ENCODE results near the gene WNT7B.

The WNT7B gene

DNA sequence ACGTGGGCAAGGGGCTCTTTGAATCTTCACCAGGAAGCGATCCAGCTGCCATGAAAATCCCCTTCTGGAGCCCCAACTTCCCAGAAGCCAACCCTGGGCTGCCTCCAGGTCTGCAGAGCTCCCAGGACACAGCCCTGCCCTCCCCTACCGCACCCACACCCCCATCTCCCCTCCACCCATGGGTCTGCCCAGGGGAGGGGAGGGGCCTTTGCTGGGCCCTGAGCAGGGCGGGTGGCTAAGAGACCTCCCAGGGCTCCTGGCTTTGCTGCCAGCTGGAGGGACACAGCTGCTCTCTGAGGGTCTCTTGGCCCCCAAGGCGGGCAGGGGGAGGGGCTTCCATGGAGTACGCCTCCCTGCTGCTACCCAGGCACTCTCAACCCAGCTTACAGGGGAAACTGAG lies 64.1 kb downstream of the WNT7B start:
- no peak overlapping the region for H3K4me3 ChIP-seq (ENCODE audit: control insufficient read depth, low read depth, low read length)
- DNase-seq (ENCODE audit: low read depth) = no peak
- TF ChIP-seq, protein P1, sequence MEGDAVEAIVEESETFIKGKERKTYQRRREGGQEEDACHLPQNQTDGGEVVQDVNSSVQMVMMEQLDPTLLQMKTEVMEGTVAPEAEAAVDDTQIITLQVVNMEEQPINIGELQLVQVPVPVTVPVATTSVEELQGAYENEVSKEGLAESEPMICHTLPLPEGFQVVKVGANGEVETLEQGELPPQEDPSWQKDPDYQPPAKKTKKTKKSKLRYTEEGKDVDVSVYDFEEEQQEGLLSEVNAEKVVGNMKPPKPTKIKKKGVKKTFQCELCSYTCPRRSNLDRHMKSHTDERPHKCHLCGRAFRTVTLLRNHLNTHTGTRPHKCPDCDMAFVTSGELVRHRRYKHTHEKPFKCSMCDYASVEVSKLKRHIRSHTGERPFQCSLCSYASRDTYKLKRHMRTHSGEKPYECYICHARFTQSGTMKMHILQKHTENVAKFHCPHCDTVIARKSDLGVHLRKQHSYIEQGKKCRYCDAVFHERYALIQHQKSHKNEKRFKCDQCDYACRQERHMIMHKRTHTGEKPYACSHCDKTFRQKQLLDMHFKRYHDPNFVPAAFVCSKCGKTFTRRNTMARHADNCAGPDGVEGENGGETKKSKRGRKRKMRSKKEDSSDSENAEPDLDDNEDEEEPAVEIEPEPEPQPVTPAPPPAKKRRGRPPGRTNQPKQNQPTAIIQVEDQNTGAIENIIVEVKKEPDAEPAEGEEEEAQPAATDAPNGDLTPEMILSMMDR (conservative IDR thresholded peaks at IDR 0.05; ENCODE audit: control insufficient read depth, insufficient read depth, low read depth, low read length) = no peak

DNA sequence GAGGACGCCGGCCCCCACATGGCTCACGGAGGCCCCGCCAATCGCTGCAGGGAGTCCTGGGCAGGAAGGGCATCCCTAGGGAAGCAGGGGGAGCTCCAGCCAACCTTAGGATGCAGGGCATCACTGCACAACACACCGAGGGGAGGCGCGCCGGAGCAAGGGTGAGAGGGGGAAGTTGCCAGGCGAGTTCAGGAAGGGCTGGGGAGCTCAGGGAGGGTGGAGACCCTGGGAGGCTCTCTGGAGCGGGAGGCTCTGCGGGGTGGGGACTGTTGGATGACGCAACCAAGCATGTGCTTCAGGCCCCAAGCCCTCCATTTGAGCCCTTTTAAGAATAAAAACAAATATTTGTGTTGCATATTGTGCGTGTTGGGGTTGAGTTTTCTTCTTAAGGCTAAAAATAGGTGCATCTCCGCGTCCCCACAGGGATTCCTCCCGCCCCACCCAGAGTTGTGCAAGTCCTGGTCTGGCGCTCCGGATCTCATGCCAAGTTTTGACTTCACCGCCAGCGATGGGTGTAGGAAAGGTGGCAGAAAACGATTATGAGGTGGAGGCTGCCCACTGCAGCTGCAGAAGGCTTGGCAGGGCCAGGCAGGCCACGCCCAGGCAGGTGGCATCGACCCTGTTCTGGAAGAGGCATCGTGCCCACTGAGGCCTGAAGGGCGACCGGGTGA lies 65.2 kb downstream of the WNT7B start:
- TF ChIP-seq, protein P1 (conservative IDR thresholded peaks at IDR 0.05; ENCODE audit: control insufficient read depth, insufficient read depth, low read depth, low read length) = no peak
- DNase-seq (ENCODE audit: low read depth) = peak; percentile 45
- H3K4me3 ChIP-seq (ENCODE audit: control insufficient read depth, low read depth, low read length) = no peak overlapping the region

DNA sequence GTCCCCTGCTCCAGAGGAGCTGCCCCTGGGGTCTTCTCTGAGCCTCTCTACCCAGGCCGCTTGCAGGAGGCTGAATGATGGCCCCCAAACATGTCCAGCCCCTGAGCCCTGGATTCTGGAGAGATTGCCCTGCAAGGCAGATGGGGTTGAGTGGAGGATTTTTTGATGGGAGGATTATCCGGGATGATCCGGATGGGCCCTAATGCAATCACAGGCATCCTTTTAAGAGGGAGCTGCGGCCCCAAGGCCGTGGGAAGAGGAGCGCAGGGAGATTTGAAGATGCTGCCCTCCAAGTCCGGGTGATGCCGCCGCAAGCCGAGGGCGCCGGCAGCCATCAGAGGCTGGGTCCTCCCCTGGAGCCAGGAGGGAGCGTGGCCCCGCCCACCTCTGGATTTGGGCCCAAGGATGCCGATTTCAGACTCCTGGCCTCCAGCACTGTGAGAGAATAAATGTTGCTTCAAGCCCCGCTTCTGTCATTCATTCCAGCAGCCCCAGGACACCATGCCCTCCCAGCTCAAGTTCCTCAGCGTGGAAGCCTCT lies 66.0 kb downstream of the WNT7B start:
- no peak overlapping the region for H3K4me3 ChIP-seq (ENCODE audit: control insufficient read depth, low read depth, low read length)
- no peak for DNase-seq (ENCODE audit: low read depth)
- TF ChIP-seq, protein P1 (conservative IDR thresholded peaks at IDR 0.05; ENCODE audit: control insufficient read depth, insufficient read depth, low read depth, low read length) = no peak

DNA sequence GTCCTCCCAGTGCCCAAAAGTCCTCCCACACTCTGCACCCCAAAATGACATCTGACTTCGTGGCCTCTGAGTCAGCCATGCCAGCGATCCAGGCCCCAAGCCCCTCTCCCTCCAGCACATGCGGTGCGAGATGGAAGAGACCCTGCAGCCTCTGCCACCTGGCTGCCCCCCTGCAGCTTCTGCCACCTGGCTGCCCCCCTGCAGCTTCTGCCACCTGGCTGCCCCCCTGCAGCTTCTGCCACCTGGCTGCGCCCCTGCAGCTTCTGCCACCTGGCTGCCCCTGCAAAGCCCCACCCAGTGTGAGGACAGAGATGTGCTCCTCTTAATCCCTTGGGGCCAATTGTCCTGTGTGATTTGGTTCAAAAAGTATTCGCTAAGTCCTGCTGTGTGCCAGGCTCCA lies 68.0 kb downstream of the WNT7B start:
- TF ChIP-seq, protein P1 (conservative IDR thresholded peaks at IDR 0.05; ENCODE audit: control insufficient read depth, insufficient read depth, low read depth, low read length) = no peak
- no peak overlapping the region for H3K4me3 ChIP-seq (ENCODE audit: control insufficient read depth, low read depth, low read length)

DNA sequence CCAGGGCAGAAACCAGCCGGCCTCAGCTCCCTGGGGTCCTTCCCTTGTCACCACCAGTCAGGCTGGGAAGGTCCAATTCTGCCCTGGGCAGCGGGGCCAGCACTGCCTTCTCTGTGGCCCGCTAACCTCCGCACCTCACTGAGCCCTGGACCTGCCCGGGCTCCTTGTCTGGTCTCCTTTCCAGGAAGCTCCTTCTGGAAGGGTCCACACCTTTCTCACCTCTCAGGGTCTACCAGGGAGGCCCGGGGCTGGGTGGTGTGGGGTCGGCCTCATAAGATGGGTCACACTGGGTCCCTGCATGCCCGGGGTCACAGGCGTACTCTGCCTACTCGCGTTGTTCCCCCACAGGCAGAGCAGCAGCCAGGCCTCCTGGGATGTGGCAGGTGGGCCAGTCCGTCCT lies 69.0 kb downstream of the WNT7B start:
- TF ChIP-seq, protein P1 (conservative IDR thresholded peaks at IDR 0.05; ENCODE audit: control insufficient read depth, insufficient read depth, low read depth, low read length) = no peak
- no peak for DNase-seq (ENCODE audit: low read depth)
- no peak overlapping the region for H3K4me3 ChIP-seq (ENCODE audit: control insufficient read depth, low read depth, low read length)

More for the DNA sequence above, 68.0 kb downstream of the WNT7B start:
- DNase-seq (ENCODE audit: low read depth) = no peak

DNA sequence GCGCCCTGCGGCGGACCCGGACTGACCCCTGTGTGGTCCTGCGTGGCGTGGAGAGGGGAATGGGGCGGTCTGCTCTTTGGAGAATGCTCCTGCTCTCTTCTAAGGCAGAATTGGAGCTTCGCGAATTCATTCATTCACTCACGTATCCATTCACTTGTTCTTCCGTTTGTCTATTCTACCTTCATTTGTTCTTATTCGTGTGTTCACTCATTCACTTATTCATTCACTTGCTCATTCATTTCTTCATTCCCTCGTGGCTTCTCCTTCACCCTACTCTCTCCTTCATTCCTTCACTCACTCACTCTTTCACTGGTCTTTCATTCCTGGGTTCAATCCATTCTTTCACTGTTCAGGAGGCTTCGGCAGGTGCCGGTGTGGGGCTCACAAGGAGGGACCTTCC lies 69.6 kb downstream of the WNT7B start:
- TF ChIP-seq, protein P1 (conservative IDR thresholded peaks at IDR 0.05; ENCODE audit: control insufficient read depth, insufficient read depth, low read depth, low read length) = no peak
- DNase-seq (ENCODE audit: low read depth) = no peak
- H3K4me3 ChIP-seq (ENCODE audit: control insufficient read depth, low read depth, low read length) = no peak overlapping the region
